Ishikawa (cell line): ENCODE measurements around the gene LMAN2L.

Source experiments
- CEBPB ChIP-seq: IDR thresholded peaks from 2 replicates; pipeline ENCODE4 v1.6.1; 2012
- CREB1 ChIP-seq: IDR thresholded peaks from 2 replicates; pipeline ENCODE4 v1.6.1; 2012; ENCODE audit warnings: low read depth
- EGR1 ChIP-seq: IDR thresholded peaks from 2 replicates; pipeline ENCODE4 v1.6.1; 2012
- EP300 ChIP-seq: IDR thresholded peaks from 2 replicates; pipeline ENCODE4 v1.6.1; 2012; ENCODE audit warnings: borderline replicate concordance
- FOXM1 ChIP-seq: IDR thresholded peaks from 2 replicates; pipeline ENCODE4 v1.6.1; 2012; ENCODE audit warnings: low read depth, borderline replicate concordance
- NFIC ChIP-seq: IDR thresholded peaks from 2 replicates; pipeline ENCODE4 v1.6.1; 2012
- RAD21 ChIP-seq: IDR thresholded peaks from 2 replicates; pipeline ENCODE4 v1.6.1; 2012; ENCODE audit warnings: low read depth
- TAF1 ChIP-seq: IDR thresholded peaks from 2 replicates; pipeline ENCODE4 v1.6.1; 2012; ENCODE audit warnings: low read depth, mild to moderate bottlenecking
- TCF12 ChIP-seq: IDR thresholded peaks from 2 replicates; pipeline ENCODE4 v1.6.1; 2012; ENCODE audit warnings: low read depth
- TEAD4 ChIP-seq: IDR thresholded peaks from 2 replicates; pipeline ENCODE4 v1.6.1; 2012
- USF1 ChIP-seq: IDR thresholded peaks from 2 replicates; pipeline ENCODE4 v1.6.1; 2012
- YY1 ChIP-seq: IDR thresholded peaks from 2 replicates; pipeline ENCODE4 v1.6.1; 2012; ENCODE audit warnings: low read depth
- ZBTB7A ChIP-seq: IDR thresholded peaks from 2 replicates; pipeline ENCODE4 v1.6.1; 2012; ENCODE audit warnings: low read depth
- TF ChIP-seq, protein P1 (sequence below): IDR thresholded peaks from 2 replicates; pipeline ENCODE4 v1.6.1; 2012
- TF ChIP-seq, protein P2 (sequence below): IDR thresholded peaks from 2 replicates; pipeline ENCODE4 v1.6.1; 2012; ENCODE audit warnings: low read depth, mild to moderate bottlenecking

The LMAN2L gene

DNA sequence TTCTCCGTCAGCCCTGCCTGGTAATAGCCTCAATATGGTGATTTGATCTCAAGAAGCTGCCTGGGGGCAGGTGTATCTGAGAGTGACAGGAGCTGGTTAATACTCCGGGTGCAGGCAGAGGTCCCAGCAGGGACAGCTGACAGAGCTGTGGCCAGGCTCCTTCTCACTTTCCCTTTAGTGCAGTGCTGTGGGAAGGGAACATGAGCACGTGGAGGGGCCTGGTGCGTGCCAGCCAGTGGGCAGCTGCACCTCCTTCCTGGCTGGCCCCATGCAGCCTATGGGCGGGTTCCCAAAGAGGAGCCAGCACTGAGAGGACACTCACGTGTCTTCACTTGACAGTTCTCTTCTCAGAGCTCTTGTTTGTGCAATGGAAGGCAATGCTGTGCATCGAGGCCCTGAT lies 29.9 kb upstream of the LMAN2L start:
- no peak for TF ChIP-seq FOXM1
- no peak for TF ChIP-seq NFIC
- no peak for TF ChIP-seq RAD21
- TF ChIP-seq CREB1 = no peak
- TF ChIP-seq, protein P1, sequence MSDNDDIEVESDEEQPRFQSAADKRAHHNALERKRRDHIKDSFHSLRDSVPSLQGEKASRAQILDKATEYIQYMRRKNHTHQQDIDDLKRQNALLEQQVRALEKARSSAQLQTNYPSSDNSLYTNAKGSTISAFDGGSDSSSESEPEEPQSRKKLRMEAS = no peak
- no peak for TF ChIP-seq USF1
- no peak for TF ChIP-seq EGR1
- TF ChIP-seq YY1 = no peak
- no peak for TF ChIP-seq EP300
- TF ChIP-seq TAF1 = no peak
- no peak for TF ChIP-seq ZBTB7A
- TF ChIP-seq TCF12 = no peak
- TF ChIP-seq CEBPB = no peak
- TF ChIP-seq TEAD4 = no peak
- TF ChIP-seq, protein P2, sequence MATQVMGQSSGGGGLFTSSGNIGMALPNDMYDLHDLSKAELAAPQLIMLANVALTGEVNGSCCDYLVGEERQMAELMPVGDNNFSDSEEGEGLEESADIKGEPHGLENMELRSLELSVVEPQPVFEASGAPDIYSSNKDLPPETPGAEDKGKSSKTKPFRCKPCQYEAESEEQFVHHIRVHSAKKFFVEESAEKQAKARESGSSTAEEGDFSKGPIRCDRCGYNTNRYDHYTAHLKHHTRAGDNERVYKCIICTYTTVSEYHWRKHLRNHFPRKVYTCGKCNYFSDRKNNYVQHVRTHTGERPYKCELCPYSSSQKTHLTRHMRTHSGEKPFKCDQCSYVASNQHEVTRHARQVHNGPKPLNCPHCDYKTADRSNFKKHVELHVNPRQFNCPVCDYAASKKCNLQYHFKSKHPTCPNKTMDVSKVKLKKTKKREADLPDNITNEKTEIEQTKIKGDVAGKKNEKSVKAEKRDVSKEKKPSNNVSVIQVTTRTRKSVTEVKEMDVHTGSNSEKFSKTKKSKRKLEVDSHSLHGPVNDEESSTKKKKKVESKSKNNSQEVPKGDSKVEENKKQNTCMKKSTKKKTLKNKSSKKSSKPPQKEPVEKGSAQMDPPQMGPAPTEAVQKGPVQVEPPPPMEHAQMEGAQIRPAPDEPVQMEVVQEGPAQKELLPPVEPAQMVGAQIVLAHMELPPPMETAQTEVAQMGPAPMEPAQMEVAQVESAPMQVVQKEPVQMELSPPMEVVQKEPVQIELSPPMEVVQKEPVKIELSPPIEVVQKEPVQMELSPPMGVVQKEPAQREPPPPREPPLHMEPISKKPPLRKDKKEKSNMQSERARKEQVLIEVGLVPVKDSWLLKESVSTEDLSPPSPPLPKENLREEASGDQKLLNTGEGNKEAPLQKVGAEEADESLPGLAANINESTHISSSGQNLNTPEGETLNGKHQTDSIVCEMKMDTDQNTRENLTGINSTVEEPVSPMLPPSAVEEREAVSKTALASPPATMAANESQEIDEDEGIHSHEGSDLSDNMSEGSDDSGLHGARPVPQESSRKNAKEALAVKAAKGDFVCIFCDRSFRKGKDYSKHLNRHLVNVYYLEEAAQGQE = no peak

- TF ChIP-seq ZBTB7A (no peak), RAD21 (no peak), CREB1 (no peak), YY1 (no peak), CEBPB (no peak), TCF12 (no peak), USF1 (no peak)
- TF ChIP-seq, protein P2 = no peak
These were observed 28.3 kb upstream of the LMAN2L start for GRCh38 chr2:96768083-96768561.

- TF ChIP-seq CEBPB (no peak), ZBTB7A (no peak), EP300 (no peak), YY1 (no peak), TAF1 (no peak), TCF12 (no peak), EGR1 (no peak)
- TF ChIP-seq, protein P1 = no peak
These were observed 27.4 kb upstream of the LMAN2L start for GRCh38 chr2:96767135-96767871.

DNA sequence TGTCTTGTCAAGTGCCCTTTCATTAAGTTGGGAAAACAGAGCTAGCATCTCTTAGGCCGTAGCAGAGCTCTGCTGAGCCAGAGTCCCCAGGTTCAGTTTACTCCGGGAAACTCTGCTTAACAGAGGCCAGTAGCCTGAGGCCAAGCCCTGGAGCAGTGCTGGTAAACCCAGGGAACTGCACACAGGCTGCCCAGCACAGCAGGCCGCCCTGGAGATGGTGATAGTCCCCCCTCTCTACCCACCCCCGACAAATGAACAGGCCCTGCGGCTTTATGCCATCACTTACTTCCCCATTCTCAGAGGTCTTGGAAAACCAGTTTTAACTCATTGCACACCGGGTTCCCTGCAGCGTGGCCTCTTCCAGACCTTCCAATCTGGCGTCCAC lies 24.4 kb upstream of the LMAN2L start:
- TF ChIP-seq CEBPB = no peak

GRCh38 chr2:96763511-96764252 lies 23.8 kb upstream of the LMAN2L start:
- TF ChIP-seq NFIC = no peak
- TF ChIP-seq TAF1 = no peak
- no peak for TF ChIP-seq TCF12
- TF ChIP-seq FOXM1 = no peak
- no peak for TF ChIP-seq ZBTB7A
- TF ChIP-seq RAD21 = peak; percentile 23; the same call in 1 of the 2 replicates
